Measurements from ENCODE around the gene SDR42E2. TPM values are rescaled to one million over a fixed set of nuclear protein-coding genes. Genes with fewer than 3 reads are reported as not detected.
"Not testable (repeated sequence)": the region's sequence is repeated elsewhere in the genome, so short reads cannot be mapped to it uniquely, and the experiment has no call there.

SDR42E2 gene
- total RNA-seq, 2 donors from 2014 or later: not detected

DNA sequence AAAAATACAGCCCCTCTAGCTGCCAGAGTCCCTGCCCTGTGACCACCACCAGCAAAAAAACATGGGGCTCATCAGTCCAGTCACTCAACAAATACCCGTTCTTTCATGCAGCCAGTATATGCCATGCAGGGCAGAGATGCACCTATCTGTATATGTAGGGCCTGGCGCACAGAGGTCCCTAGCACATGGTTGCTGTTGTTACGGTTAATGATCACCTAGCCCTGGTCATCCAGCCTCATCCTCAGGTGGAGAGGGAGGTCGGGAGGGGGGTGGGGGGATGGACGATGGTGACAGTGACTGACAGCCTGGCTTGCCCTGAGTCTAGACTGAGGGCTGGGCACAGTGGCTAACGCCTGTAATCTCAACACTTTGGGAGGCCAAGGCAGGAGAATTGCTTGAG, 1.5 kb downstream of the SDR42E2 start:
- TF ChIP-seq, protein P1, sequence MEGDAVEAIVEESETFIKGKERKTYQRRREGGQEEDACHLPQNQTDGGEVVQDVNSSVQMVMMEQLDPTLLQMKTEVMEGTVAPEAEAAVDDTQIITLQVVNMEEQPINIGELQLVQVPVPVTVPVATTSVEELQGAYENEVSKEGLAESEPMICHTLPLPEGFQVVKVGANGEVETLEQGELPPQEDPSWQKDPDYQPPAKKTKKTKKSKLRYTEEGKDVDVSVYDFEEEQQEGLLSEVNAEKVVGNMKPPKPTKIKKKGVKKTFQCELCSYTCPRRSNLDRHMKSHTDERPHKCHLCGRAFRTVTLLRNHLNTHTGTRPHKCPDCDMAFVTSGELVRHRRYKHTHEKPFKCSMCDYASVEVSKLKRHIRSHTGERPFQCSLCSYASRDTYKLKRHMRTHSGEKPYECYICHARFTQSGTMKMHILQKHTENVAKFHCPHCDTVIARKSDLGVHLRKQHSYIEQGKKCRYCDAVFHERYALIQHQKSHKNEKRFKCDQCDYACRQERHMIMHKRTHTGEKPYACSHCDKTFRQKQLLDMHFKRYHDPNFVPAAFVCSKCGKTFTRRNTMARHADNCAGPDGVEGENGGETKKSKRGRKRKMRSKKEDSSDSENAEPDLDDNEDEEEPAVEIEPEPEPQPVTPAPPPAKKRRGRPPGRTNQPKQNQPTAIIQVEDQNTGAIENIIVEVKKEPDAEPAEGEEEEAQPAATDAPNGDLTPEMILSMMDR (IDR thresholded peaks at IDR 0.05): no peak
- Histone ChIP-seq H3K36me3 (no peaks in the 10 kb centered on the region), H3K4me3 (no peak overlapping the region), H3K27me3 (no peaks in the 10 kb centered on the region), H3K9me3 (no peaks in the 10 kb centered on the region), H3K9ac (ENCODE audit: low read depth in 2 of 2, low read length in 2 of 2) (no peak overlapping the region), H3K4me1 (no peaks in the 10 kb centered on the region), H3K27ac (no peak overlapping the region)
- no peak for DNase-seq
- intact Hi-C loops (cut with DNase I): no loop called here

DNA sequence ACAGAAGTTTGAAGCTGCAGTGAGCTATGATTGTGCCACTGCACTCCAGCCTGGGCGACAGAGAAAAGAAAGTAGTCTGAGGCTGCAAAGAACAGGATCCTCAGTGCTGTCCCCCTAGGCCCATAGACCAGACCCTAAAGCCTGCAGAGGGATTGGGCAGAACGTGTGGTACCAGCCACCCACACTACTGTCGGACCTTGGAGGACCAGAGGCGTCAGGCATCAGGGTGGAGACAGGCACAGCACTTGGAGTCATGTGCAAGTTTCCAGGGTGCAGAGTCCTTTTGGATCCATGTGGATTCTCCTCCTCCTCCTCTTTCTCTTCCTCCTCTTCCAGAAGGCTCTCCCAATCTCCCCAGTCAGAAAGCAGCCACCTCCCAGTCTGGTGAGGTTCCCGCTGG, 2.2 kb downstream of the SDR42E2 start:
- H3K4me3 ChIP-seq: no peak overlapping the region
- no peaks in the 10 kb centered on the region for H3K27me3 ChIP-seq
- no peaks in the 10 kb centered on the region for H3K9me3 ChIP-seq
- TF ChIP-seq, protein P1 (IDR thresholded peaks at IDR 0.05): no peak
- H3K9ac ChIP-seq (ENCODE audit: low read depth in 2 of 2, low read length in 2 of 2): no peak overlapping the region
- intact Hi-C loops (cut with DNase I): no loop called here
- H3K27ac ChIP-seq: no peak overlapping the region
- H3K36me3 ChIP-seq: no peaks in the 10 kb centered on the region
- no peak for DNase-seq
- H3K4me1 ChIP-seq: no peaks in the 10 kb centered on the region

DNA sequence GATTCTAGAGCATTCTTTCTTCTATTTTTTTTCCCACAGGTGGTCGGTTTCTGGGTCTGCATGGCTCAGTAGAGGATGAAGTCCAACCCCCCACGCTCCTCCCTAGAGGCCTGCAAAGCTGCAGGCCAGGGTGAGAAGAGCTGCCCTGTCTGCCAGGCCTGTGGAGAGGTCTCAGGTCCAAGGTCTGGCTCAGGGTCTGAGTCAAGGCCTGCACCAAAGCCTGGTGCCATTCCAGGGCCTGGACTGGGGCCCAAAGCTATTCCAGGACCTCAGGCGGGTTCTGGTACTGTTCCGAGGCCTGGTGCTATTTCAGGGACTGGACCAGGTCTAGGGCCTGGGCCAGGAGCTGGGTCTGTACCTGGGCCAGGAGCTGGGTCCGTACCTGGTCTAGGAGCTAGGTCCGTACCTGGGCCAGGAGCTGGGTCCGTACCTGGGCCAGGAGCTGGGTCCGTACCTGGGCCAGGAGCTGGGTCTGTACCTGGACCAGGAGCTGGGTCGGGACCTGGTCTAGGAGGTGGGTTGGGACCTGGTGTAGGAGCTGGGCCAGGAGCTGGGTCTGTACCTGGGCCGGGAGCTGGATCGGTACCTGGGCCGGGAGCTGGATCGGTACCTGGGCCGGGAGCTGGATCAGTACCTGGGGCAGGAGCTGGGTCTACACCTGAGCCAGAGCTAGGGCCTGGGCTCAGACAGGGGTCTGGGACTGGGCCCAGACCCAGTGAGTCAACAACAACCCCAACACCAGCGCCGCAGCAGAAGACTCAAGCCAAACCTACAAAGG, 3.4 kb downstream of the SDR42E2 start:
- H3K9me3 ChIP-seq: no peaks in the 10 kb centered on the region
- intact Hi-C loops (cut with DNase I): no loop called here
- H3K4me1 ChIP-seq: no peaks in the 10 kb centered on the region
- no peaks in the 10 kb centered on the region for H3K36me3 ChIP-seq
- TF ChIP-seq, protein P1 (IDR thresholded peaks at IDR 0.05): no peak
- no peak overlapping the region for H3K4me3 ChIP-seq
- no peaks in the 10 kb centered on the region for H3K27me3 ChIP-seq
- no peak for DNase-seq
- H3K27ac ChIP-seq: no peak overlapping the region
- no peak overlapping the region for H3K9ac ChIP-seq (ENCODE audit: low read depth in 2 of 2, low read length in 2 of 2)

DNA sequence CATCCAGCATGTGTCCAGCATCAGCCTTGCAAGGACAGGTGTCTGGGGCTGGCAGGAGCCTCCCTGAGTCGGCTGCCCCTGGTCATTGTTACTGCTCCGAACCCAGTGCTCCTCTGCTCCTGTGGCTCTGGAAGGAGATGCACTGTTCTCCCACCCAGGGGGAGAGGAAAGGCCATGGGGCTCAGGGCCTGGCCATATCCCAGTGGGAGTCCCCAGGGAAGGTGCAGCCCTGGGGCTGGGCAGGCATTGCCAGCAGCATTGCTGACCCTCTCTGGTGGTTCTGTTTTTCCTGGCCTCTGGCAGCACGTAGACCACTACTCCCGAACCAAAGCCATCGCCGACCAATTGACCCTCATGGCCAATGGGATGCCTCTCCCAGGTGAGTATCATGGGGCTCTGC, 9.6 kb downstream of the SDR42E2 start:
- H3K36me3 ChIP-seq: no peaks in the 10 kb centered on the region
- no peaks in the 10 kb centered on the region for H3K4me1 ChIP-seq
- TF ChIP-seq, protein P1 (IDR thresholded peaks at IDR 0.05): no peak
- intact Hi-C loops (cut with DNase I): no loop called here
- H3K4me3 ChIP-seq: no peak overlapping the region
- no peaks in the 10 kb centered on the region for H3K27me3 ChIP-seq
- H3K27ac ChIP-seq: no peak overlapping the region
- no peaks in the 10 kb centered on the region for H3K9me3 ChIP-seq
- no peak for DNase-seq
- H3K9ac ChIP-seq (ENCODE audit: low read depth in 2 of 2, low read length in 2 of 2): no peak overlapping the region

DNA sequence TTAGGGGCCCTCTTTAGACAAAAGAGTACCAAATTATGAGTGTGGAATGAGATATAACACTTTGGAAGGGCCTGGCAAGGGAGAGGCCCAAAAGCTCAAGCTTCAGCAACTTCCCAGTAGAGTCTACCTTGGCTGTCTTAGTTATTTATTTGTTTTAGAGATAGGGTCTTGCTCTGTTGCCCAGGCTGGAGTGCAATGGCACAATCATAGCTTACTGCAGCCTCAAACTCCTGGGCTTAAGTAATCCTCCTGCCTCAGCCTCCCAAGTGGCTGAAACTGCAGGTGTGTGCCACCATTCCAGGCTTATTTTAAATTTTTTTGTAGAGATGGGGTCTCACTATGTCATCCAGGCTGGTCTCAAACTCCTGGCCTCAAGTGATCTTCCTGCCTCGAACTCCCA, 10.3 kb downstream of the SDR42E2 start:
- H3K9me3 ChIP-seq; H3K27me3 ChIP-seq; H3K9ac ChIP-seq (ENCODE audit: low read depth in 2 of 2, low read length in 2 of 2); intact Hi-C loops (cut with DNase I); H3K4me3 ChIP-seq; H3K4me1 ChIP-seq; DNase-seq; H3K27ac ChIP-seq; H3K36me3 ChIP-seq: not testable (repeated sequence)

DNA sequence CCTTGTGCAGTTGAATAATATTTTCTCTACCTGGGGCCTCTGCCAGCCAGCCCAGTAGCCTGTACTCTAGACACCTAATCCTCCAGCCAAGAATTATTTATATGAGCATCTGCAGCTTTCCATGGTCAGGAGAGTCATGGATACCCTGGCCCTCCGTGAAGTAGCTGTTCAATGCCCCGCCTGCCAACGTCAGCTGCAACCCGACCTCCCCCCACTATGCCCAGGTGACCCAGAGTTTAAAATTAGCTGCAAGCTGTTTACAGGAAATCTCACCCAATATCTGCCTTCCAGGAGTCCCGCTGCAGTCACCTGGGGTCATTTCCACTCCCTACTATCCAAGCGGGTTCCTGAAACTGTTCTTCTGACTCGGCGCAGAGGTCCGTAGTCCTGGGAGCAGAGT, 12.3 kb downstream of the SDR42E2 start:
- TF ChIP-seq, protein P1 (IDR thresholded peaks at IDR 0.05): no peak
- Histone ChIP-seq H3K36me3 (no peaks in the 10 kb centered on the region), H3K9me3 (no peaks in the 10 kb centered on the region), H3K4me3 (no peak overlapping the region), H3K9ac (ENCODE audit: low read depth in 2 of 2, low read length in 2 of 2) (no peak overlapping the region), H3K4me1 (no peaks in the 10 kb centered on the region), H3K27ac (no peak overlapping the region), H3K27me3 (no peaks in the 10 kb centered on the region)
- DNase-seq: no peak
- intact Hi-C loops (cut with DNase I): no loop called here

Data from colonic mucosa (tissue), 4 donors.